BE2C (cell line): Measurements from ENCODE around the gene UGT1A3.

Source experiments
- DNase-seq: peaks from one replicate; pipeline ENCODE4 v3.0.0-alpha.2; 2020
- H3K27me3 ChIP-seq: fragments of 250-450 bp; sonication (Bioruptor Pico); 2 replicates; pipeline ENCODE4 v1.5.1; 2020; ENCODE audit warnings: mild to moderate bottlenecking
- H3K36me3 ChIP-seq: fragments of 250-450 bp; sonication (Bioruptor Pico); 2 replicates; pipeline ENCODE4 v1.5.1; 2020; ENCODE audit warnings: mild to moderate bottlenecking
- H3K4me1 ChIP-seq: fragments of 250-450 bp; sonication (Bioruptor Pico); 2 replicates; pipeline ENCODE4 v1.5.1; 2020
- H3K4me3 ChIP-seq: 2 replicates; pipeline ENCODE4 v1.5.1; 2011; ENCODE audit warnings: low read depth, low read length
- H3K9me3 ChIP-seq: fragments of 250-450 bp; sonication (Bioruptor Pico); 2 replicates; pipeline ENCODE4 v1.5.1; 2020
- TF ChIP-seq, protein P1 (sequence below): IDR thresholded peaks from 2 replicates; pipeline ENCODE4 v1.5.1; 2012; ENCODE audit warnings: mild to moderate bottlenecking, low read depth, low read length

UGT1A3 gene

DNA sequence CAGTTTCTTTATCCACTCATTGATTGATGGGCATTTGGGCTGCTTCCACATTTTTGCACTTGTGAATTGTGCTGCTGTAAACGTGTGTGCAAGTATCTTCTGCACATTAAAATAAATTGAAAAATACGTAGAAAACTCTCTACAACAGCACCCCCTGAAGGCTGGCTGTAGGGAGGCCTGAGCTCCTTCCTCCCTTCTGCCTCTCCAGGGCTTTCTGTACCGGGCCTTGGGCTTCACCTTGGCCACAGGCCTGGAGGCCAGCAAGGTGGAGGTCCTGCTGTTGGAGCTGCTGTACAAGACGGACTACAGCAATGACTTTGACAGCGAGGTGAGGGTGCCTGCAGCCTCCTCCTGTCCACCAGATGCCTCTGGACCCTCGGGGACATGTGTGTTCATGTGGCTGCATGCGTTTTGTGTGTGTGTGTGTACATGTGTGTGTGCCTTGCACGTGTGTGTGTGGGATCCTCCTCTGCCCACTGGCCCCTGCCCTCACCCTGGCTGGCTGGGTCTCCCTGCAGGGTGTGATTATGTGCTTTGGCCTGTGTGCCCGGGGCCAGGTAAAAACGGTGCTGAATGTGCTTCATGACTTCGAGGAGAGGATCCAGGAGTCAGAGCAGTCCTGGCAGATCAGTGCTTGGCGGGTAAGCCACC lies 78.5 kb downstream of the UGT1A3 start:
- H3K27me3 ChIP-seq, result peaks cover 17% of the 10 kb centered on the region
- H3K4me3 ChIP-seq, result no peak overlapping the region
- no peaks in the 10 kb centered on the region for H3K4me1 ChIP-seq
- no peaks in the 10 kb centered on the region for H3K9me3 ChIP-seq
- TF ChIP-seq, protein P1, sequence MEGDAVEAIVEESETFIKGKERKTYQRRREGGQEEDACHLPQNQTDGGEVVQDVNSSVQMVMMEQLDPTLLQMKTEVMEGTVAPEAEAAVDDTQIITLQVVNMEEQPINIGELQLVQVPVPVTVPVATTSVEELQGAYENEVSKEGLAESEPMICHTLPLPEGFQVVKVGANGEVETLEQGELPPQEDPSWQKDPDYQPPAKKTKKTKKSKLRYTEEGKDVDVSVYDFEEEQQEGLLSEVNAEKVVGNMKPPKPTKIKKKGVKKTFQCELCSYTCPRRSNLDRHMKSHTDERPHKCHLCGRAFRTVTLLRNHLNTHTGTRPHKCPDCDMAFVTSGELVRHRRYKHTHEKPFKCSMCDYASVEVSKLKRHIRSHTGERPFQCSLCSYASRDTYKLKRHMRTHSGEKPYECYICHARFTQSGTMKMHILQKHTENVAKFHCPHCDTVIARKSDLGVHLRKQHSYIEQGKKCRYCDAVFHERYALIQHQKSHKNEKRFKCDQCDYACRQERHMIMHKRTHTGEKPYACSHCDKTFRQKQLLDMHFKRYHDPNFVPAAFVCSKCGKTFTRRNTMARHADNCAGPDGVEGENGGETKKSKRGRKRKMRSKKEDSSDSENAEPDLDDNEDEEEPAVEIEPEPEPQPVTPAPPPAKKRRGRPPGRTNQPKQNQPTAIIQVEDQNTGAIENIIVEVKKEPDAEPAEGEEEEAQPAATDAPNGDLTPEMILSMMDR, result no peak
- no peak for DNase-seq
- no peaks in the 10 kb centered on the region for H3K36me3 ChIP-seq

DNA sequence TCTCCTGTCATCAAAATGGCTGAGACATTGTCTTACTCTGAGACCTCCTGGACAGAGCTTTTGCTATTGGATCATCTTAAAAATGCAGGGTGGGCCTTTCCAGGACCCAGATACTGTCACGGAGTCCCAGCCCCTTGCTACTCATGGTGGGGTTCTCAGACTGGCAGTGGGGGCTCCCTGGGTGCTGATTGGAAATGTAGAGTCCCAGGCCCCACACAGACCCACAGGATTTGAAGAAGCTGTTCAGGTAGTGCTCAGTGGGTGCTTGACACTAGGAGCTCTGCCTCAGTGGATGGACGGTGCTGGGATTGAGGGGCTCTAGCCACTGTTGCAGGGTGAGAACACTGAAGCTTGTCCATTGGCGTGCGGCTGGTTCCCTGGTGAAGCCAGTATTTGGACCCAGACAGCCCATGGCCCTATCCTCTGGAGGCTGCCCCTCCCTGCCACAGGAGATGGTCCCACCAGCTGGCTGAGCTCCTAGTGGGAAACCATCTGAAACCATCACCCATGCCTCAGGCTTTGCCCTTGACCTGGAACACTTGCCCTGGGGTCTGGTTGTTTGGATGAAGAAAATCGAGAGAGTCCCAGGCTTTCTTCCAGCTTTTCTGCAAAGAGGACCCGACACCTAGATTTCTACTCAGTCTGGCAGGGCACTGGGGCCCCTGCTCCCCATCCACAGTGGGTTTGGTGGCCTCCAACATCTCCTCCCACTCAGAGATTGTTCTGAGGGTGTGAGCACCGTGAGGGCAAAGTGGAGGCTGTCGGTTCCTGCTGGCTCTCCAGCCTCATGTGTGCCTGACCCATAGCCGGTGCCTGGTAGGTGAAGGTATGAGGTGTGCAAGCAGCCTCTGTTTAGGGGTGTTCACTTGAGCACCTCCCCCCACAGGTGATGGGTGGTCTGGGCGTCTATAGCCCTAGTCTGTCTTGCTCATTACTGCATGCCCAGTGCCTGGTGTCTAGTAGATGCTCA lies 79.4 kb downstream of the UGT1A3 start:
- Histone ChIP-seq H3K9me3 (no peaks in the 10 kb centered on the region), H3K36me3 (no peaks in the 10 kb centered on the region), H3K27me3 (peaks cover 17% of the 10 kb centered on the region), H3K4me3 (no peak overlapping the region), H3K4me1 (no peaks in the 10 kb centered on the region)
- no peak for DNase-seq
- TF ChIP-seq, protein P1, result no peak

DNA sequence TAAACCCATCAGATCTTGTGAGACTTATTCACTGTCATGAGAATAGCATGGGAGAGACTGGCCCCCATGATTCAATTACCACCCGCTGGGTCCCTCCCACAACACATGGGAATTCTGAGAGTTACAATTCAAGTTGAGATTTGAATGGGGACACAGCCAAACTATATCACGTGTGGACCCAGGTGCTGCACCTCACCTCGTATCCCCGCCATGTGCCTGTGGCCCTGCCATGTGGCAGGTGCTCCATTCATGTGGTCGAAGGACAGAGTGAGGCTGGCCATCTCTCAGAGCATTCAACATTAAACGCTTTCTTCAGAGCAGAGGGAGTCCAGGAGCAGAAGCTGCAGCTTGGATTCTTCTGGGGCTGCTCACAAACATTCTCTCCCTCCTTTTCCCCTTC lies 81.5 kb downstream of the UGT1A3 start:
- TF ChIP-seq, protein P1, result no peak
- DNase-seq, result no peak
- Histone ChIP-seq H3K27me3 (peaks cover 17% of the 10 kb centered on the region), H3K9me3 (no peaks in the 10 kb centered on the region), H3K4me1 (no peaks in the 10 kb centered on the region), H3K4me3 (no peak overlapping the region), H3K36me3 (no peaks in the 10 kb centered on the region)

DNA sequence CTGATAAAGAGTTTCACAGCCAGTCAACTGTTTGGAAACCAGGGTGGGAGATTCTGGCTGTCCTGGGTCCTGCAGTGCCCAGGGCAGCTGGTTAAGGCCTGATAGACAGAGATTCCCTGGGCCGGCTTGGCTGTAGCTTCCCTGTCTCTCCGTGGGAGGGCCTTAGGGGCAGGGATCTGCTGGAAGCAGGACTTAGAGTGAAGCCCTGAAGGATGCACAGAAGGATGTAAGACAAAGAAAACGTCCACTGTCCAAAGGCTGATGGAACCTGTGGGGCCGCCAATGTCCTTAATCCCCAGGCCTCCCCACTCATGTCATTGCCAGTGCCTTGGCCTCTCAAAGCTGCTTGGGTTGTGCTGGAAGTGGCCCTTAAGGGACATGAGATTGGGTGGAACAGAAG lies 82.2 kb downstream of the UGT1A3 start:
- no peak for DNase-seq
- no peaks in the 10 kb centered on the region for H3K36me3 ChIP-seq
- peaks cover 17% of the 10 kb centered on the region for H3K27me3 ChIP-seq
- no peak overlapping the region for H3K4me3 ChIP-seq
- TF ChIP-seq, protein P1, result no peak
- no peaks in the 10 kb centered on the region for H3K9me3 ChIP-seq
- no peaks in the 10 kb centered on the region; the same call in 1 of the 2 replicates for H3K4me1 ChIP-seq

DNA sequence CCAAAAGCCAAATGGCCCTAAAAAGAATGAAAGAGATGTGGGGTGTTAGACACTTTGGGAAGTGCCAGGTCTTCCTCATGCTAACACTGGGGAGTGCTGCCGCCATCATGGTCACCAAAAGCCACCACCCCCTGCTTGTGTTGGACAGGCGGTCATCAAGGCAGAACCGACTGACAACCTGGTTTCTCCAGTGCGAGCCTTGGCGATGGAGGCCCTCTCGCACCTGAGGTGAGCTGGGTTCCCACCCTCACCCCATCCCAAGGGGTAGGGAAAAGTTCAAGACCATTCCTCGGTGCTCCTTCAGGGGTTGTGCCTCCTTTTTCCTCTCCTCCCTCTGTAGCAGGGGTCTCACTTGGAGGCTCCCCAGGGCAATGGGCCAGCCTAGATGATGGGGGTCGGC lies 82.9 kb downstream of the UGT1A3 start:
- no peak for DNase-seq
- Histone ChIP-seq H3K4me3 (no peak overlapping the region), H3K9me3 (no peaks in the 10 kb centered on the region), H3K27me3 (peaks cover 17% of the 10 kb centered on the region), H3K4me1 (peaks cover 3% of the 10 kb centered on the region), H3K36me3 (no peaks in the 10 kb centered on the region)
- TF ChIP-seq, protein P1, result no peak
